HCT116 (cell line): ENCODE measurements around the gene MTIF3. TPM values are rescaled to one million over a fixed set of nuclear protein-coding genes. Genes with fewer than 3 reads are reported as not detected.

Experiments used
- ATAC-seq: fragments of 200-7000 bp; cut with Tn5 transposase; 2 replicates; pipeline ENCODE4 v1.9.1; 2020; ENCODE audit warnings: mild to moderate bottlenecking, moderate library complexity
- BruUV-seq: library from RNA; stranded (reverse); fragments of 400-500 nt; replicated peaks from 2 replicates; lab custom pipeline; 2021; lab: Mats Ljungman, UMichigan
- CTCF ChIA-PET: fragments of 300-600 bp; sonication (Branson Sonifier 250); formaldehyde crosslinking; loops from one replicate; lab custom pipeline; 2021; ENCODE audit warnings: antibody characterized with exemption; lab: Charles Lee
- POLR2A ChIA-PET: fragments of 300-600, 350-600 bp; sonication (Branson Sonifier 250); formaldehyde crosslinking; loops from one replicate; lab custom pipeline; 2021; ENCODE audit warnings: antibody characterized with exemption; lab: Charles Lee
- RAD21 ChIA-PET, 2 experiments: fragments of 300-600 bp; sonication (Branson Sonifier 250); formaldehyde crosslinking; loops; one replicate each; lab custom pipeline; 2023; ENCODE audit warnings: low total read pairs in 2 of 2; ENCODE audit not compliant: uncharacterized antibody in 2 of 2, unreplicated experiment in 2 of 2, low non-redundant PET in 1 of 2; lab: Charles Lee
- DNase-seq: peaks from one replicate; pipeline ENCODE4 v3.0.0-alpha.2; 2010; ENCODE audit warnings: low read depth, low spot score
- H2AFZ ChIP-seq: fragments of 200-600 bp; shearing (Covaris generic), sonication (generic); 2 replicates; pipeline ENCODE4 v1.6.1; 2017; ENCODE audit warnings: low read depth, mixed run types, mixed read lengths, antibody characterized with exemption, low read length; ENCODE audit not compliant: poor library complexity, severe bottlenecking
- H3K27ac ChIP-seq: 2 replicates; pipeline ENCODE4 v1.5.1; 2012; ENCODE audit warnings: low read depth, low read length
- H3K27me3 ChIP-seq: fragments of 200-600 bp; sonication (generic); 2 replicates; pipeline ENCODE4 v1.6.1; 2016; ENCODE audit warnings: mixed run types, low read length, mixed read lengths; ENCODE audit not compliant: insufficient read depth
- H3K36me3 ChIP-seq, 2 experiments: fragments of 200-500 bp in 1 of 2; fragments of 200-600 bp in 1 of 2; sonication (Bioruptor generic) in 1 of 2; sonication (generic) in 1 of 2; 2 replicates each; pipeline versions ENCODE4 v1.5.1 to v1.6.1; 2014 to 2016; ENCODE audit warnings: low read length in 2 of 2, inconsistent platforms in 1 of 2, mixed read lengths in 1 of 2, mixed run types in 1 of 2; ENCODE audit not compliant: insufficient read depth in 2 of 2, control insufficient read depth in 1 of 2
- H3K4me1 ChIP-seq, 2 experiments: fragments of 200-600 bp in 1 of 2; sonication (generic) in 1 of 2; 2 replicates each; pipeline versions ENCODE4 v1.5.1 to v1.6.1; 2012 to 2017; ENCODE audit warnings: low read length in 2 of 2, inconsistent platforms in 1 of 2, mild to moderate bottlenecking in 1 of 2, mixed read lengths in 1 of 2, mixed run types in 1 of 2, moderate library complexity in 1 of 2; ENCODE audit not compliant: insufficient read depth in 2 of 2, control insufficient read depth in 1 of 2
- H3K4me2 ChIP-seq: fragments of 200-600 bp; sonication (generic); 2 replicates; pipeline ENCODE4 v1.6.1; 2017; ENCODE audit warnings: mixed run types, low read length, mixed read lengths
- H3K4me3 ChIP-seq, 2 experiments: fragments of 200-600 bp in 1 of 2; sonication (generic) in 1 of 2; replicated peaks in 1 of 2; 2 replicates each; pipeline ENCODE4 v1.5.1; 2011 to 2016; ENCODE audit warnings: low read length in 2 of 2, control low read depth in 1 of 2, low read depth in 1 of 2, mild to moderate bottlenecking in 1 of 2, mixed read lengths in 1 of 2, mixed run types in 1 of 2
- H3K79me2 ChIP-seq: fragments of 200-600 bp; sonication (generic); 2 replicates; pipeline ENCODE4 v1.6.1; 2017; ENCODE audit warnings: mild to moderate bottlenecking, mixed run types, low read length, moderate library complexity, mixed read lengths; ENCODE audit not compliant: insufficient read depth
- H3K9ac ChIP-seq: fragments of 200-600 bp; sonication (generic); 2 replicates; pipeline ENCODE4 v1.6.1; 2016; ENCODE audit warnings: low read length, mixed read lengths
- H3K9me2 ChIP-seq: fragments of 200-600 bp; sonication (generic), shearing (Covaris generic); 2 replicates; pipeline ENCODE4 v1.6.1; 2017; ENCODE audit warnings: mixed run types, mild to moderate bottlenecking, moderate library complexity; ENCODE audit not compliant: insufficient read depth
- H3K9me3 ChIP-seq, 2 experiments: fragments of 200-500 bp in 1 of 2; fragments of 200-600 bp in 1 of 2; sonication (Bioruptor generic) in 1 of 2; sonication (generic) in 1 of 2; 2 replicates each; pipeline ENCODE4 v1.6.1; 2014 to 2017; ENCODE audit warnings: low read length in 2 of 2, mixed read lengths in 2 of 2, inconsistent platforms in 1 of 2, low read depth in 1 of 2, mild to moderate bottlenecking in 1 of 2, mixed run types in 1 of 2, moderate library complexity in 1 of 2; ENCODE audit not compliant: control insufficient read depth in 1 of 2, insufficient read depth in 1 of 2
- H4K20me1 ChIP-seq: fragments of 200-600 bp; sonication (generic), shearing (Covaris generic); 2 replicates; pipeline ENCODE4 v1.6.1; 2017; ENCODE audit warnings: mixed run types, mild to moderate bottlenecking, moderate library complexity; ENCODE audit not compliant: insufficient read depth
- EGR1 ChIP-seq: IDR thresholded peaks from 2 replicates; pipeline ENCODE4 v1.6.1; 2012; ENCODE audit warnings: low read depth
- EZH2 ChIP-seq: fragments of 200-600 bp; sonication (generic); IDR thresholded peaks from 2 replicates; pipeline ENCODE4 v1.6.1; 2017; ENCODE audit warnings: antibody characterized with exemption, mixed run types
- EZH2phosphoT487 ChIP-seq: fragments of 200-600 bp; IDR thresholded peaks from 2 replicates; pipeline ENCODE4 v1.6.1; 2018; ENCODE audit warnings: antibody characterized with exemption, borderline replicate concordance
- FOSL1 ChIP-seq: IDR thresholded peaks from 2 replicates; pipeline ENCODE4 v1.6.1; 2012; ENCODE audit warnings: low read depth
- JUND ChIP-seq: IDR thresholded peaks from 2 replicates; pipeline ENCODE4 v1.6.1; 2012
- POLR2AphosphoS5 ChIP-seq: IDR thresholded peaks from 2 replicates; pipeline ENCODE4 v1.6.1; 2011; ENCODE audit warnings: mild to moderate bottlenecking, low read depth, low read length, moderate library complexity
- SIN3A ChIP-seq: IDR thresholded peaks from 2 replicates; pipeline ENCODE4 v1.6.1; 2012; ENCODE audit warnings: low read depth
- TCF7L2 ChIP-seq: IDR thresholded peaks from 2 replicates; pipeline ENCODE4 v1.7.0; 2011; ENCODE audit warnings: borderline replicate concordance, inconsistent platforms; ENCODE audit not compliant: insufficient read depth, insufficient read length; ENCODE audit errors: extremely low read depth
- YY1 ChIP-seq: IDR thresholded peaks from 2 replicates; pipeline ENCODE4 v1.6.1; 2011; ENCODE audit warnings: low read length, low read depth, moderate library complexity, mild to moderate bottlenecking; ENCODE audit not compliant: insufficient replicate concordance; ENCODE audit errors: extremely low read depth
- ZFX ChIP-seq: fragments of 450-650 bp; IDR thresholded peaks from 2 replicates; pipeline ENCODE4 v1.6.1; 2017
- ZNF274 ChIP-seq: fragments of 200-500 bp; sonication (Bioruptor generic); IDR thresholded peaks from 2 replicates; pipeline ENCODE4 v1.6.1; 2014; ENCODE audit warnings: mild to moderate bottlenecking, low read depth, low read length, inconsistent platforms
- intact Hi-C: fragments of 100-400 bp; cut with micrococcal nuclease; formaldehyde crosslinking; loops from 2 replicates; pipeline ENCODE4 v1.10.0; 2022
- total RNA-seq: library from RNA; stranded (reverse); gene quantifications from one replicate; pipeline ENCODE4 v1.2.1, GENCODE V29; 2021; ENCODE audit not compliant: unreplicated experiment
- TF ChIP-seq, protein P1 (sequence below): IDR thresholded peaks from 2 replicates; pipeline ENCODE4 v1.6.1; 2012
- TF ChIP-seq, protein P2 (sequence below): IDR thresholded peaks from 2 replicates; pipeline ENCODE4 v1.6.1; 2011; ENCODE audit warnings: mild to moderate bottlenecking, low read length, moderate library complexity; ENCODE audit not compliant: insufficient replicate concordance; ENCODE audit errors: extremely low read depth
- TF ChIP-seq, protein P3 (sequence below): IDR thresholded peaks from 2 replicates; pipeline ENCODE4 v1.6.1; 2012

The MTIF3 gene
- total RNA-seq, 1 experiment from 2014 or later, result 27.8 TPM

DNA sequence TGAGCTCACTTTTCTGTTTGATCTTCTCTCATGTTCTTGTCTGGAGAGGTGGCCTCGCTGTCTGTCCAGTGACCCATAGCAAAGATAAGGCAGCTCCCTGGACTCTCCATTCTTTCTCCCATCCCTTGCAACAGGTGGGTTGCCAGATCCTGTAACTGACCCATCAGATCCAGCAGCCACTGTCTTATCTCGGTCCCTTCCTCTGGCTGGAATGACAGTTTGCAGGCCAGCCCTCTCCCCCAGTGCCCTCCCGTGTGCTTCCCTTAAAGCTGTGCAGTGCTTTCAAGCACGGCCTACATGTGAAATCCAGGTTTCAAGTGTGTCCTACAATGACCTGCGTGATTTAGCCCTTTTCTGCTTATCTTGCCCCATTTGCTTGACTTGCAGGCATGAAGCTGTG, 22.2 kb downstream of the MTIF3 start:
- Histone ChIP-seq H3K4me1 (peaks cover 29 to 50% of the 10 kb centered on the region in 2 experiments), H3K4me2 (no peak overlapping the region), H3K27ac (no peak overlapping the region), H3K9ac (no peak overlapping the region), H3K9me3 (no peaks in the 10 kb centered on the region), H4K20me1 (peaks cover 4% of the 10 kb centered on the region; the same call in 1 of the 2 replicates), H3K79me2 (peaks cover 48% of the 10 kb centered on the region), H3K36me3 (peaks cover 31 to 50% of the 10 kb centered on the region in 2 experiments; a peak in 3 of 4 replicates), H3K4me3 (no peak overlapping the region), H2AFZ (no peak overlapping the region), H3K27me3 (no peaks in the 10 kb centered on the region), H3K9me2 (no peaks in the 10 kb centered on the region)
- DNase-seq (no peak), ATAC-seq (no peak)
- ChIA-PET RAD21 (no interaction called here), POLR2A (interaction anchor here (1.3 kb wide), 1 partner anchor 22 kb away, joined by 3 read pairs; the partner anchor contains the start of gene MTIF3), CTCF (no interaction called here)
- no TSS peak for BruUV-seq
- intact Hi-C loops, result no loop called here
- TF ChIP-seq POLR2AphosphoS5, result no peak
- TF ChIP-seq, protein P1, sequence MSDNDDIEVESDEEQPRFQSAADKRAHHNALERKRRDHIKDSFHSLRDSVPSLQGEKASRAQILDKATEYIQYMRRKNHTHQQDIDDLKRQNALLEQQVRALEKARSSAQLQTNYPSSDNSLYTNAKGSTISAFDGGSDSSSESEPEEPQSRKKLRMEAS, result no peak
- no peak for TF ChIP-seq EGR1
- TF ChIP-seq JUND, result no peak
- TF ChIP-seq, protein P2, sequence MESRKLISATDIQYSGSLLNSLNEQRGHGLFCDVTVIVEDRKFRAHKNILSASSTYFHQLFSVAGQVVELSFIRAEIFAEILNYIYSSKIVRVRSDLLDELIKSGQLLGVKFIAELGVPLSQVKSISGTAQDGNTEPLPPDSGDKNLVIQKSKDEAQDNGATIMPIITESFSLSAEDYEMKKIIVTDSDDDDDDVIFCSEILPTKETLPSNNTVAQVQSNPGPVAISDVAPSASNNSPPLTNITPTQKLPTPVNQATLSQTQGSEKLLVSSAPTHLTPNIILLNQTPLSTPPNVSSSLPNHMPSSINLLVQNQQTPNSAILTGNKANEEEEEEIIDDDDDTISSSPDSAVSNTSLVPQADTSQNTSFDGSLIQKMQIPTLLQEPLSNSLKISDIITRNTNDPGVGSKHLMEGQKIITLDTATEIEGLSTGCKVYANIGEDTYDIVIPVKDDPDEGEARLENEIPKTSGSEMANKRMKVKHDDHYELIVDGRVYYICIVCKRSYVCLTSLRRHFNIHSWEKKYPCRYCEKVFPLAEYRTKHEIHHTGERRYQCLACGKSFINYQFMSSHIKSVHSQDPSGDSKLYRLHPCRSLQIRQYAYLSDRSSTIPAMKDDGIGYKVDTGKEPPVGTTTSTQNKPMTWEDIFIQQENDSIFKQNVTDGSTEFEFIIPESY, result no peak
- no peak for TF ChIP-seq TCF7L2
- TF ChIP-seq EZH2, result no peak
- TF ChIP-seq YY1, result no peak
- TF ChIP-seq ZFX, result no peak
- TF ChIP-seq ZNF274, result no peak
- no peak for TF ChIP-seq SIN3A
- no peak for TF ChIP-seq EZH2phosphoT487
- no peak for TF ChIP-seq FOSL1
- TF ChIP-seq, protein P3, sequence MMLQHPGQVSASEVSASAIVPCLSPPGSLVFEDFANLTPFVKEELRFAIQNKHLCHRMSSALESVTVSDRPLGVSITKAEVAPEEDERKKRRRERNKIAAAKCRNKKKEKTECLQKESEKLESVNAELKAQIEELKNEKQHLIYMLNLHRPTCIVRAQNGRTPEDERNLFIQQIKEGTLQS, result no peak
